Adrenal gland (tissue), 12 donors: ENCODE data around the gene EYS. TPM values are rescaled to one million over a fixed set of nuclear protein-coding genes. Genes with fewer than 3 reads are reported as not detected.

Experiments used
- DNase-seq, 7 donors: peaks; one replicate each; pipeline ENCODE4 v3.0.0-alpha.2; 2019 to 2020
- H3K27ac ChIP-seq, 5 donors: fragments of 200-600 bp; sonication (generic) in 4 of 5; 1 replicate in 3 of 5; 2 replicates in 2 of 5; pipeline versions ENCODE4 v1.5.1 to v1.8.0; 2016 to 2020; ENCODE audit warnings: mild to moderate bottlenecking in 1 of 5
- H3K27me3 ChIP-seq: fragments of 200-600 bp; 2 replicates; pipeline ENCODE4 v1.8.0; 2021
- H3K36me3 ChIP-seq, 2 donors: fragments of 200-600 bp; replicated peaks in 1 of 2; 1 replicate in 1 of 2; 2 replicates in 1 of 2; pipeline versions ENCODE4 v1.5.1 to v1.8.0; 2018 to 2022
- H3K4me1 ChIP-seq, 2 donors: fragments of 200-600 bp; replicated peaks in 1 of 2; 1 replicate in 1 of 2; 2 replicates in 1 of 2; pipeline versions ENCODE4 v1.5.1 to v1.8.0; 2018 to 2021
- H3K4me3 ChIP-seq, 4 donors: fragments of 200-600 bp; sonication (generic) in 3 of 4; one replicate each; pipeline ENCODE4 v1.5.1; 2016 to 2018
- H3K9me3 ChIP-seq, 3 donors: fragments of 200-600 bp; sonication (generic) in 1 of 3; replicated peaks in 1 of 3; 1 replicate in 2 of 3; 2 replicates in 1 of 3; pipeline versions ENCODE4 v1.5.1 to v1.8.0; 2016 to 2021
- CTCF ChIP-seq, 6 experiments: fragments of 450-650 bp in 4 of 6; fragments of 200-600 bp in 2 of 6; sonication (generic) in 1 of 6; IDR thresholded peaks; 1 replicate in 5 of 6; 2 replicates in 1 of 6; pipeline versions ENCODE4 v1.5.1 to v1.8.0; 2016 to 2021; ENCODE audit warnings: antibody characterized with exemption in 6 of 6, mild to moderate bottlenecking in 2 of 6, moderate library complexity in 1 of 6
- POLR2A ChIP-seq, 2 donors: fragments of 450-650 bp; IDR thresholded peaks; one replicate each; pipeline ENCODE4 v1.6.1; 2017; ENCODE audit warnings: antibody characterized with exemption in 2 of 2, mild to moderate bottlenecking in 2 of 2, moderate library complexity in 1 of 2
- WGBS, 4 donors: extraction: QIAGEN DNeasy Blood & Tissue Kit in 2 of 4; methylation state at CpG; one replicate each; pipeline versions ENCODE4 v1.1.5 to v1.1.7; 2013 to 2017; 5-methylcytosine and 5-hydroxymethylcytosine counted together
- intact Hi-C, 2 donors: fragments of 100-400 bp; cut with DNase I; formaldehyde crosslinking; loops; one replicate each; pipeline versions ENCODE4 v1.14.1 to v1.15.0; 2022 to 2023
- polyA plus RNA-seq, 3 donors: library from polyadenylated mRNA; stranded (reverse); fragments of 200-250 nt in 2 of 3; fragments of 350-450 nt in 1 of 3; fragmentation: Illumina TruSeq in 1 of 3; extraction: RNeasy Lipid Tissue Mini Kit (QIAGEN cat#74804) in 1 of 3; gene quantifications; one replicate each; pipeline ENCODE4 v1.2.3, GENCODE V29; 2013 to 2014
- total RNA-seq, 9 donors: library from RNA; depleted of rRNA in 4 of 9; stranded (reverse); fragments of >200 nt in 4 of 9; fragments of 120-200 nt in 1 of 9; fragmentation: NEBNext Ultra II Directional in 1 of 9; extraction: Animal tissue kit (Norgen Biotek cat#: 25700) in 1 of 9; gene quantifications; one replicate each; pipeline versions ENCODE4 v1.1.0 to v1.2.4, GENCODE V29; 2013 to 2023
- donor health status: healthy with polysubstance abuse.
- donor health status: Bipolar disorder and iron deficiency.
- donor health status: DM: yes; HTN: yes; CAD: no.
- donor health status: DM: no; HTN: no; CAD: no.
- donor health status: DM: no; HTN: no; CAD: no.
- donor health status: DM: yes; HTN: yes; CAD: no.

The EYS gene
- total and polyA plus RNA-seq, 12 donors, result 0.03 to 3.1 (median 0.18) TPM; not detected in 7

- TF ChIP-seq CTCF (IDR thresholded peaks at IDR 0.05), result no peak
- TF ChIP-seq POLR2A (IDR thresholded peaks at IDR 0.05), result no peak
- Histone ChIP-seq H3K27me3 (no peaks in the 10 kb centered on the region), H3K9me3 (no peaks in the 10 kb centered on the region), H3K4me3 (no peak overlapping the region), H3K4me1 (no peaks in the 10 kb centered on the region), H3K36me3 (no peaks in the 10 kb centered on the region), H3K27ac (no peak overlapping the region)
- intact Hi-C loops, result no loop called here
- no peak for DNase-seq
- 70 to 83% (median 82%) methylated on average over 1 of the region's 1 CpG for WGBS, 4 donors
Observed at GRCh38 chr6:64580346-64580745, 1126.7 kb downstream of the EYS start.

- Histone ChIP-seq H3K4me3 (no peak overlapping the region), H3K27ac (no peak overlapping the region), H3K36me3 (no peaks in the 10 kb centered on the region), H3K9me3 (no peaks in the 10 kb centered on the region), H3K4me1 (no peaks in the 10 kb centered on the region), H3K27me3 (no peaks in the 10 kb centered on the region)
- 86 to 91% (median 87%) methylated on average over 1 of the region's 1 CpG for WGBS, 4 donors
- intact Hi-C loops, result no loop called here
- no peak for DNase-seq
- no peak for TF ChIP-seq CTCF (IDR thresholded peaks at IDR 0.05)
Observed at GRCh38 chr6:64553249-64553786, 1153.7 kb downstream of the EYS start.

GRCh38 chr6:64547594-64548268, 1159.3 kb downstream of the EYS start:
- no peaks in the 10 kb centered on the region for H3K36me3 ChIP-seq
- DNase-seq, result no peak
- H3K27me3 ChIP-seq, result no peaks in the 10 kb centered on the region
- H3K4me1 ChIP-seq, result no peaks in the 10 kb centered on the region
- no peak overlapping the region for H3K27ac ChIP-seq
- H3K4me3 ChIP-seq, result no peak overlapping the region
- H3K9me3 ChIP-seq, result no peaks in the 10 kb centered on the region
- intact Hi-C loops, result no loop called here
- WGBS, 4 donors, result 78 to 93% (median 86%) methylated on average over 5 to 20 of the region's 20 CpGs
- no peak for TF ChIP-seq POLR2A (IDR thresholded peaks at IDR 0.05)
- no peak for TF ChIP-seq CTCF (IDR thresholded peaks at IDR 0.05)

GRCh38 chr6:64539917-64540316, 1167.1 kb downstream of the EYS start:
- no peak for TF ChIP-seq CTCF (IDR thresholded peaks at IDR 0.05)
- no peak for TF ChIP-seq POLR2A (IDR thresholded peaks at IDR 0.05)
- H3K27me3 ChIP-seq, result no peaks in the 10 kb centered on the region
- H3K36me3 ChIP-seq, result no peaks in the 10 kb centered on the region
- intact Hi-C loops, result no loop called here
- H3K27ac ChIP-seq, result no peak overlapping the region
- no peak overlapping the region for H3K4me3 ChIP-seq
- 54 to 71% (median 60%) methylated on average over 2 of the region's 2 CpGs for WGBS, 4 donors
- no peaks in the 10 kb centered on the region for H3K4me1 ChIP-seq
- H3K9me3 ChIP-seq, result no peaks in the 10 kb centered on the region
- DNase-seq, result no peak
